ENCODE measurements around the gene ZFR. TPM values are rescaled to one million over a fixed set of nuclear protein-coding genes. Genes with fewer than 3 reads are reported as not detected.

ZFR gene
- total and polyA plus RNA-seq, 8 donors = 47.1 to 116 (median 103) TPM

GRCh38 chr5:32428426-32428825, 16.1 kb downstream of the ZFR start:
- Histone ChIP-seq H3K4me3 (no peak overlapping the region), H3K27ac (no peak overlapping the region), H3K27me3 (no peaks in the 10 kb centered on the region), H3K36me3 (peaks cover 0 to 28% of the 10 kb centered on the region in 2 donors), H3K9me3 (peaks cover 0 to 10% of the 10 kb centered on the region in 2 donors), H3K4me1 (peaks cover 0 to 16% of the 10 kb centered on the region in 2 donors)
- DNase-seq (no peak), ATAC-seq (peak; percentile 54)
- intact Hi-C loops (cut with DNase I) = no loop called here
- TF ChIP-seq CTCF (IDR thresholded peaks at IDR 0.05) = no peak

DNA sequence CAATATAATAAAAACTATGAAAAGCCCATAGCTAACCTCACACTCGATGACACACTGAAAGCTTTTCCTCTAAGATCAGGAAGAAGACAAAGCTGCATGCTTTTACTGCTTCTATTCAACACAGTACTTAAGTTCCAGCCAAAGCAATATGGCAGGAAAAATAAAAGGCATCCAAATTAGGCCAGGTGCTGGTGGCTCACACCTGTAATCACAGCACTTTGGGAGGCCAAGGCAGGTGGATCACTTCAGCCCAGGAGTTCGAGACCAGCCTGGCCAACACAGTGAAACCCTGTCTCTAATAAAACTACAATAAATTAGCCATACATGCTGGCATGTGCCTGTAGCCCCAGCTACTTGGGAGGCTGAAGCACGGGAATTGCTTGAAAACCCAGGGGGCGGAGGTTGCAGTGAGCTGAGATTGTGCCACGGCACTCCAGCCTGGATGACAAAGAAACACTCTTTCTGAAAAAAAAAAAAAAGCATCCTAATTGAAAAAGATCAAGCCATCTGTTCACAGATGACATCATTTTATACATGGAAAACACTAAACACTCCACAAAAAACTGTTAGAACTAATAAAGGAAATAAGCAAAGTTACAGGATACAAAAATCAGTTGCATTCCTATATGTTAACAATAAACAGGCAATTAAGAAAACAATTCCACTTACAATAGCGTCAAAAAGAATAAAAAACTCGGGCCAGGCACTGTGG, 17.9 kb downstream of the ZFR start:
- no peak for TF ChIP-seq CTCF (IDR thresholded peaks at IDR 0.05)
- H3K4me1 ChIP-seq = peaks cover 0 to 26% of the 10 kb centered on the region in 2 donors
- no peak for ATAC-seq
- H3K27ac ChIP-seq = no peak overlapping the region
- no peak overlapping the region for H3K4me3 ChIP-seq
- peaks cover 0 to 10% of the 10 kb centered on the region in 2 donors for H3K9me3 ChIP-seq
- H3K27me3 ChIP-seq = no peaks in the 10 kb centered on the region
- DNase-seq = no peak
- intact Hi-C loops (cut with DNase I) = no loop called here
- peaks cover 0 to 28% of the 10 kb centered on the region in 2 donors for H3K36me3 ChIP-seq

DNA sequence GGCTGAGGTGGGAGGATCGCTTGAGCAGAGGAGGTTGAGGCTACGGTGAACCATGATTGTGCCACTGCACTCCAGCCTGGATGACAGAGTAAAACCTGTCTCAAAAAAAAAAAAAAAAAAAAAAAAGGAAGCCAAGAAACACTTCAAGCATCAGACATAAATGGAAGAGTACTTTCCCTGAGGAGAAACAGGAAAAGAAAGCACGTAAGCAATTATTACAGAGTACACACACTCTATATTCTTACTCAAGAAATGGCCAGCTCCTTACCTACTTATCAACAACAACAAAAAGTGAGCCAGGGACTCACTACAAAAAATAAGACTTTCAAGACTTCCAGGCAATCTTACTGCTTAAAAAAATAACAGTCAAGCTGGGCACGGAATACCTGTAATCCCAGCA, 21.8 kb downstream of the ZFR start:
- H3K4me1 ChIP-seq = peaks cover 0 to 22% of the 10 kb centered on the region in 2 donors
- H3K27me3 ChIP-seq = no peaks in the 10 kb centered on the region
- peaks cover 0 to 33% of the 10 kb centered on the region in 2 donors for H3K36me3 ChIP-seq
- ATAC-seq = peak; percentile 69
- no peak overlapping the region for H3K27ac ChIP-seq
- peaks cover 0 to 10% of the 10 kb centered on the region in 2 donors for H3K9me3 ChIP-seq
- no peak for DNase-seq
- intact Hi-C loops (cut with DNase I) = no loop called here
- no peak for TF ChIP-seq CTCF (IDR thresholded peaks at IDR 0.05)
- H3K4me3 ChIP-seq = no peak overlapping the region

GRCh38 chr5:32421075-32421474, 23.5 kb downstream of the ZFR start:
- no peak overlapping the region for H3K27ac ChIP-seq

More at GRCh38 chr5:32421075-32421474, 23.5 kb downstream of the ZFR start:
- DNase-seq (no peak), ATAC-seq (no peak)
- intact Hi-C loops (cut with DNase I) = no loop called here
- H3K9me3 ChIP-seq = no peaks in the 10 kb centered on the region
- H3K4me1 ChIP-seq = peaks cover 0 to 22% of the 10 kb centered on the region in 2 donors
- TF ChIP-seq CTCF (IDR thresholded peaks at IDR 0.05) = no peak
- peaks cover 0 to 36% of the 10 kb centered on the region in 2 donors for H3K36me3 ChIP-seq
- no peaks in the 10 kb centered on the region for H3K27me3 ChIP-seq
- H3K4me3 ChIP-seq = no peak overlapping the region

Measured in left lung (tissue), 10 donors.